Stimulated activated CD8-positive, alpha-beta memory T cell treated with anti-CD3 and anti-CD28 coated beads, Interleukin-12 subunit alpha, Interleukin-12 subunit beta, amount 100 ng/mL, for 24 hours (primary cell): ENCODE data around the gene RSPRY1.

Source experiments
- DNase-seq: peaks from one replicate; pipeline ENCODE4 v3.0.0-alpha.2; 2020; ENCODE audit errors: extremely low read depth

Gene RSPRY1

GRCh38 chr16:57152096-57153093, 33.7 kb upstream of the RSPRY1 start:
- DNase-seq: no peak

DNA sequence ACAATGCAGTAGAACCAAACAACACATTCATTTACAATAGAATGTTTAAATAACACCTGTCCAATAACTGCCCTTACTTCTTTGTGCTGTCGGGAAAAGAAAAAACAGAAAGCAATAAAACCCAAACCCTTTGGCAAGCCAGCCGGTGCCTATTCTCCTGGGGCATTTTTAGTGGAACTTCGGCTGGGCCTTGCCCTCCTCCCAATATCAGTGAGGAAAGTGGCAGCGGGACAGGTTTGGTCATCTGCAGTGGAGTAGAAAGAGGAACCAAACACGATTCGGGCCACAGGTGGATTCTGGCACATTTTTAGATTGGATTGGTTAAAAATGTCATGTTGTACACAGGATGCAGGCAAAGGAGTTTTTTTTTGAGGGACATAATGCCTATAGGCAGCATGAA, 32.3 kb upstream of the RSPRY1 start:
- no peak for DNase-seq

GRCh38 chr16:57155702-57156350, 30.3 kb upstream of the RSPRY1 start:
- DNase-seq: no peak

DNA sequence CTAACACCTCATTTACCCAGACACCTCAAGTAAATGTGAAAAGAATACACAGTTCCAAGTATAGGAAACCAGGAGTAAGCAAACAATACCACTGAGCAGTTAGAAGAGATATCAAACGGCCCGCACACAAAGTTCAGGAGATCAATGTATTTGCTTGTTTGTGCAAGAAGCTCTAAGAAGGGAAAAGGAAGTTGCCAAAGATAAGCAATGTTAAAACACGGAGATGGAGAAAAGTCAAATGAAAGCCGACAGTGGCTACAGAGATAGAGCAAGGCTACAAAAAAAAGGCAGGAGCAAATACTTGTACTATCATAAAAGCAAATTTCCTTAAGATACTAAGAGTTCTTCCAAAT, 29.8 kb upstream of the RSPRY1 start:
- DNase-seq: no peak

DNA sequence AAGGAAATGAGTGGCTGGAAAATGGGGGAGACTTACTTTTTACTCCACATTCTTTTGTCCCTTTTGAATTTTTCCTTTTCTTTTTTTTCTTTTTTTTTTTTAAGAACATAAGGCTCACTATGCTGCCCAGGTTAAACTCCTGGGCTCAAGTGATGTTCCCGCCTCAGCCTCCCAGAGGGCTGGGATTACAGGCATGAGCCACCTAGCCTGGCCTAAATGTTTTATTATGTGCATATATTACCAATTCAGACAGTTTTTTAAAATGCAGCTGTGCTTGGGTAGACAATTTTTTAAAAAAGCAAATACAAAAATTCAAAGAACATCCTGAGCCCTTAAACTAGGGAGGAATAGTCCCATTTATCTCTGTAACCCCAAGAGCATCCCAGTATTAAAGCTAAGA, 28.6 kb upstream of the RSPRY1 start:
- no peak for DNase-seq

DNA sequence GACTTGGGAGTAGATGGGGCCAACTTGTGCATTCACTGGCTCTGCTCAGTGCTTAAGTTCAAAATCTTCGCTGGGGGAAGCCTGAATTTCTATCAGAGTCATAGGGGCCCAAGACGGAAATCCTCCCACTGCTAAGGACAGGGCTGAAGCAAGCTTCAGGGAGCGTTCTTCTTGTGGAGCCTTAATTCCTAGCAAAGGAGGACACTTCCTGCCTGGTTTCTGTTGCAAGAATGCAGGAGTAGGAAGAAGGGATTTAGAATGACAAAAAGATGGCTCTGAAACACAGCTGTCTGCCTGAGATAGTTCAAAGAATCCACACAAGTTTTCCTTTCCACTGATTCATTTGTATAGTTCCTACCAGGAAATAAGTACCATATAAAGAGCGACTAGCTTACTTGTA, 26.7 kb upstream of the RSPRY1 start:
- DNase-seq: no peak

DNA sequence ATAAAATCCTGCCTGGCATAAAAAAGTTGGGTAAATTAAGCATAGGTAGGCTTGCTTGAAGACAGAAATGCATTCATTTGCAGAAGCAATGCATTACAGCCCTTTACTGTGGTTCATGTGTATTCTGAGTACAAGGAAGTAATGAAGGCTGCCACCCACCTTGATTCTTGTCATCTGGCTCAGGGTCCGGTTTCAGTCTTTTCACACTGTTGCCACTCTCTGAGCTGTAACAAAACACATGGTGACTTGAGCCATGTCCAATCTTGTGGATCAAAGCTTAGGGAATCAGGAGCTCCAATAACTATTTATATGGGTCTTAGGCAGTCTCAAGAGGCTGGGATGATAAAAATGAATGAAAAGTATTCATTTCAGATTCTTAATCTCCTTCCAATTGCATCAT, 22.3 kb upstream of the RSPRY1 start:
- no peak for DNase-seq

DNA sequence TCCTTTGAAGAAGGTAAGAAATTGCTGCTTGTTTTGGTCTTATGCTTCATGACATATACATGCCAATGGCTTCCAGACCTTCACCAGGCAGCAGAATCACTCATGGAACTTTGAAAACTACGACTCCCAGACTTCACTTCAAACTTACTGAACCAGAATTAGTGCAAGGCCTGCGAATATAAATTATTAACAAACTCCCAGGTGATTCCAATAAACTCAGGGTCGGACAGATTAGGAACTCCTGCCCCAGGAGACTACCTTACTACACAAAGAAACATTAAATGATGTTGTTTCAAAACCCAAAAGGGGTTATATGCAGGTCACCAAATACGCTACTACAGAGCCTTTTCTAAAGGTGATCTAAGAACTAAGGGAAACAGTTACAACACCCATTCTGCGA, 20.6 kb upstream of the RSPRY1 start:
- DNase-seq: no peak

GRCh38 chr16:57165938-57166337, 20.2 kb upstream of the RSPRY1 start:
- DNase-seq: no peak

DNA sequence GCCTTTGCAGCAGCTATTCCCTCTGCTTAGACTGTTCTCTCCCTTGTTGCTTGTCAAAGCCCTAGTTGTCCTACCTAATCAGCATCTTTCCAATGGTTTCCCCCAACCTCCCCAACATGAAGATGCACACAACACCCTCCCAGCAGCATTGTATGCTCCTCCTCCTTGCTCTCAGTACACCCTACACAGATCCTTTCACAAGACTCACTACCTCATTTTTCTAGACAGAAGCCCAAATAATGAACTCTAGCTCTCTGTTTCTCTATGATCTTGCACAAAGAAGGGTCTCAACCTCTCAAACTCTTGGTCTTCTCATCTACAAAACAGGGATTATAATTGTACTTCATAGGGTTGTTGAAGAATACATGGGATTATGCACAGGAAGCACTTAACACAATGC, 19.7 kb upstream of the RSPRY1 start:
- DNase-seq: no peak

GRCh38 chr16:57166951-57167350, 19.2 kb upstream of the RSPRY1 start:
- no peak for DNase-seq

DNA sequence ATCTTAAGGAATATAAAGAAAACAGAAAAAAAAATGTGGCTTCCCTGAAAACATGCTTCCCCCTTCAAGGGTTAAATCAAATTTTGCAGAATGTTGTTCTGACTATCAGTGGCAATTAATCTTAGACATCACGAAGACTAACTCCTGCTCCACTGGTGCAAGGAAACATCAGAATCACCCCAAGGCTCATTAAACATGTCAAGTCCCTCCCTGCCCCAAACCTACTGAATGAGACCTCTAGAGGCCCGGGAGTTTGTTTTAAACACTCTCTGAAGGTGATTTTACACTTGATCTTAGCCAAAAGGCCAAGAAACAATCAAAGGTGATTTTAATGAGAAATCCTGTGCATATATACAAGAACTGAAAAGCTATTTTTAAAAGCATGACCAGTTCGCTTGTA, 18.6 kb upstream of the RSPRY1 start:
- DNase-seq: no peak

- DNase-seq: no peak
These were observed 18.2 kb upstream of the RSPRY1 start for GRCh38 chr16:57167953-57168352.

DNA sequence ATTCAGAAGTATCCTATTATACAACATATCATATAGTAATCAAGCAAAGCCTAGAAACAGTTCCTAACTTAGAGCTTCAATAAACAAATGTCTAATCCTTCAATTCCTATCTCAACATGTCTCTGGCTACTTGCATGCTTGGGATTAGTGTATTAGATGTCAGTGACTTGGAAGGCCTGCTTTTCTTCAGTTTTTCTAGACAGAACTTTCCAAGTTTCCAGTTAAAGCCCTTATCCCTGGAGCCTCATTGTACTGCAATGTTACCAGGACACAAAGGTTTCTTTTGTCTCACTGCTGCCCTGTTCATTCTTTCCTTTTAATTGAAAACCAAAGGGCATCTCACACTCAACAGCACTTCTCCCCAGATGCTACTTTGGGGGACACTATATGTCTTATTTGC, 16.8 kb upstream of the RSPRY1 start:
- no peak for DNase-seq

- no peak for DNase-seq
These were observed 13.3 kb upstream of the RSPRY1 start for GRCh38 chr16:57172721-57173290.

- no peak for DNase-seq
These were observed 10.2 kb upstream of the RSPRY1 start for GRCh38 chr16:57175896-57176295.

DNA sequence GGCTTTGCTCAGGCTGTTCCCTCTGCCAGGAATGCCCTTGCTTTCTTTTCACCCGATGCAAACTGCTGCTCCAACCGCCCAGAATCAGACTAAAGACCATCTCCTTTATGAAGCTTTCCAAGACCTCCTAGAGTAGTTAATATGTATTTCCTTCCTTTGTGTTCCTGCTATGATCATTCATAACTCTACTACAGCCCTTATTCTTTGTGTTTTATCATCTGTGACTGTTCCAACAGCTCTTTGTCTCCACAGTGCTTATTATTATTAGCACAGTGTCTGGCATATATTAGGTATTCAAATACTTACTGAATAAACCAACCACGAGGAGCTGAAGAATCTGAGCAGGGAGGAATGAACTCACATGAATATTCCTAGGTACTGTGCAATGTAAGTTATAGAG, 7.9 kb upstream of the RSPRY1 start:
- DNase-seq: no peak

DNA sequence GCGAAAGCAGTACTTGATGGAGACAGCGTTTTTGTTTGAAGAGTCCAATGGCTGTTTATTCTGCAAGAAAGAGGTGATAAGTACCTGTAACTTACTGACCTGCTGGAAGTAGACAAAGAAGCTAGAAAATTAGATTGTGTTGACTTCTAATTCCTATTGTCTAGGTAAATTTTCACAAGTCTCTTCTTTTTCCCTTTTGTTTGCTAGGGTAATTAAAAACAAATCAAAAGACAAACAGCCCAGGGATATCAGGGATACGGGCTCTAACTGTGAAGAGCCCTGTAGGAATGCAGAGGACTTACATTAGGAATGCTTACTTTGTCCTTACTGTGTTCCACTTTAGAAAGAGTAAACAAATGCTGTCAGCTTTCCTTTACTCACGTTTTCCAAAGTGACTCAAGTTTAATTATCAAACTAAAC, 7.3 kb upstream of the RSPRY1 start:
- DNase-seq: no peak

- DNase-seq: no peak
These were observed 6.8 kb upstream of the RSPRY1 start for GRCh38 chr16:57179215-57179828.

DNA sequence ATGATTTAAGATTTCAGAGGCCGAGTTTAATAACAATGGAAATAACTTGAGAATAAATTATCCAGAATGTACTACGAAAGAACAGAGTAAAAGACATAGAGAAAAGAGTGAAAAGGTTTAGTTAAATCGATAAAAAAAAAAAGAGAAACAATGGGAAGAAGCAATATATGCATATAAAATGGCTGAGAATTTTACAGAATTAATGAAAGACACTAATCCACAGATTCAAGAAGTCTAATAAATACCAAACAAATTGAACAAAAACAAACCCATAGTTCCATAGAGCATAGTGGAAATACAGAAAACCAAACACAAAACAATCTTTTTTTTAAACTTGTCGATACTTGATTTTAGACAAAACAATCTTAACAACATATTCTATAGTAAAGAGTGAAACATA, 2.0 kb upstream of the RSPRY1 start:
- DNase-seq: no peak

DNA sequence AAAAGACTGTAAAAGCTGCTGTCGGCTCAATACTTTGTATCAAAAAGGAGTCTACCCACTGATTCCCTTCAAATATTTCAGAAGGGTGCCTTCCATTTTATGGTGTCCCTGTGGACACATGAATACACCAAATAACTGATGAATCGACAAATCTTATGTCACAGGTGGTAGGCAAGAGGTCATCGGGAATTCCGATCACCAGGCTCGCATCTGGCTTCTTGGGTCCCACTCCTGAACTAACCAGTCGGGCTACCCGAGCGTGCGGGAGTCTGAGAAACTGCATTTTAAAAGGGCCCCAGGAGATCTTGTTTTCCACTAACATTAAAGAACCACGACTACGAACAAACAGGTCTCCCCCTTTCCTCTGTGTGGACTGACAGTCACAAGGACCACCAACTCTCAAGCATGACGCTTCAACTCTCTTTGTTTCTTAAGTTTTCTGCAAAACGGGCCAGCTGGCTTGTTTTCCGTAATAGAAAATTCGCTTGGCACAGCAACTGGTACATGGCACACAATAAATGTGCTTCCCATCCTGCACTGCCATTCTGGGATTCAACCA, 1.2 kb upstream of the RSPRY1 start:
- no peak for DNase-seq

DNA sequence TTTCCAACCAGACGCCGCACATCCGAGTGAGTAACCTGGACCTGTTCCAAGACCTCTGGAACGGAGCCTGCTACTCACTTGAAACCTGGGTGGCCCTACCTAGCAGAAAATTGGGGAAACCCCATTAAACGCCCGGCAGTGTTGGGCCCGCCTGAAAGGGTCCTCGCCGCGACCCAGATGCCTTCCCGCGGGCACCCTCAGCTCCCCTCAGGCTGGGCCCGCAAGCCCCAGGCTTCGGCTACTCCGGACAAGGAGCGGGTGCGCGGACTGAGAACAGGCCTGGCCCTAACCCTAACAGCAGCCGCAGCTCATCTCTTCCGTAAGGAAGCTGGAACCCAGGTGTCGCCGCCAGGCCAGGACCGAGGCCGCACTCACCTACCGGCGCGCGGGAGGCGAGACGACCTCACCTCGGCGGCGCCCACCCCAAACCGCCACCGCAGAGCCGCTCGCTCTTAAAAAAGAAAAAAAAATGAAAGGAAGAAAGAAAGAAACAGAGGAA, 634 bp upstream of the RSPRY1 start:
- no peak for DNase-seq
